ENCODE results near the gene SLAMF7. TPM values are rescaled to one million over a fixed set of nuclear protein-coding genes. Genes with fewer than 3 reads are reported as not detected.

Gene SLAMF7
- total and polyA plus RNA-seq, 2 of the 8 experiments (the other 6 are each of a cell fraction or from before 2014, with no cell fraction given) = not detected

- TF ChIP-seq SIN3A (conservative IDR thresholded peaks at IDR 0.05 in 1 of 2, IDR thresholded peaks at IDR 0.05 in 1 of 2; ENCODE audit: low read depth in 1 of 2, low read length in 2 of 2) (no peak), JUND (IDR thresholded peaks at IDR 0.05; ENCODE audit: low read length) (no peak), RFX5 (IDR thresholded peaks at IDR 0.05; ENCODE audit: borderline replicate concordance, low read depth, low read length) (no peak), NANOG (IDR thresholded peaks at IDR 0.05; ENCODE audit: insufficient read depth, low read depth, low read length, poor library complexity, severe bottlenecking) (no peak), MAX (IDR thresholded peaks at IDR 0.05) (peak; percentile 68), GTF2F1 (IDR thresholded peaks at IDR 0.05; ENCODE audit: borderline replicate concordance, low read depth, low read length) (no peak), SAP30 (IDR thresholded peaks at IDR 0.05; ENCODE audit: insufficient read depth, insufficient replicate concordance, low read length) (no peak), KDM1A (IDR thresholded peaks at IDR 0.05; ENCODE audit: borderline replicate concordance, low read length) (no peak), TEAD4 (IDR thresholded peaks at IDR 0.05; ENCODE audit: low read depth, low read length) (no peak), SP2 (IDR thresholded peaks at IDR 0.05; ENCODE audit: low read length) (no peak), TAF1 (IDR thresholded peaks at IDR 0.05; ENCODE audit: low read depth, low read length) (no peak)
Observed at GRCh38 chr1:160726498-160727315, 12.3 kb upstream of the SLAMF7 start (continued).

All from H1 (cell line).